Measurements from ENCODE around the gene PIK3IP1. TPM values are rescaled to one million over a fixed set of nuclear protein-coding genes. Genes with fewer than 3 reads are reported as not detected.

PIK3IP1 gene
- total and polyA plus RNA-seq, 2 of the 8 experiments (the other 6 are each of a cell fraction or from before 2014, with no cell fraction given) = 1.00 to 1.3 TPM

GRCh38 chr22:31295831-31296657 is 3.8 kb upstream of the PIK3IP1 start:
- no peak for TF ChIP-seq POU5F1 (IDR thresholded peaks at IDR 0.05; ENCODE audit: low read depth, low read length)
- no peak for TF ChIP-seq CTCF (IDR thresholded peaks at IDR 0.05; ENCODE audit: control extremely low read depth in 1 of 3, insufficient read depth in 1 of 3, low read depth in 1 of 3, low read length in 3 of 3)
- TF ChIP-seq GABPA (IDR thresholded peaks at IDR 0.05; ENCODE audit: borderline replicate concordance, insufficient read depth, low read length) = no peak
- no peak for TF ChIP-seq SP2 (IDR thresholded peaks at IDR 0.05; ENCODE audit: low read length)
- TF ChIP-seq TAF1 (IDR thresholded peaks at IDR 0.05; ENCODE audit: low read depth, low read length) = no peak
- Histone ChIP-seq H4K5ac (ENCODE audit: insufficient read length, low read depth, low read length) (no peak overlapping the region), H3K4me1 (replicated peaks in 1 of 4; ENCODE audit: control insufficient read depth in 3 of 4, insufficient read depth in 4 of 4, low read length in 3 of 4) (peaks cover 0 to 9% (median 4%) of the 10 kb centered on the region in 4 experiments; a peak in 4 of 7 replicates), H4K91ac (replicated peaks; ENCODE audit: insufficient read length, low read length) (no peak overlapping the region), H3K79me2 (ENCODE audit: control insufficient read depth in 1 of 2, insufficient read depth in 2 of 2, low read length in 2 of 2) (no peaks in the 10 kb centered on the region), H2BK120ac (replicated peaks; ENCODE audit: low read depth, low read length) (no peak overlapping the region), H4K20me1 (replicated peaks in 1 of 2; ENCODE audit: control insufficient read depth in 1 of 2, insufficient read depth in 2 of 2, low read length in 2 of 2) (no peaks in the 10 kb centered on the region), H3K9ac (replicated peaks in 1 of 4; ENCODE audit: extremely low read depth in 1 of 4, low read depth in 3 of 4, low read length in 3 of 4) (no peak overlapping the region), H3K27ac (ENCODE audit: low read depth, low read length) (no peak overlapping the region), H3K36me3 (ENCODE audit: control insufficient read depth in 2 of 4, insufficient read depth in 4 of 4, low read length in 3 of 4) (no peaks in the 10 kb centered on the region), H3K9me3 (ENCODE audit: insufficient read depth in 2 of 2, low read depth in 1 of 2, low read length in 1 of 2) (no peaks in the 10 kb centered on the region), H3K27me3 (replicated peaks in 1 of 4; ENCODE audit: control insufficient read depth in 3 of 4, extremely low read depth in 1 of 4, insufficient read depth in 3 of 4, low read length in 3 of 4) (peaks cover 4 to 11% (median 9%) of the 10 kb centered on the region in 4 experiments; a peak in 6 of 7 replicates), H3K14ac (ENCODE audit: insufficient read length) (no peak overlapping the region), H2BK20ac (ENCODE audit: low read length) (no peak overlapping the region), H2BK15ac (ENCODE audit: low read length) (no peak overlapping the region), H3K18ac (ENCODE audit: extremely low read depth, low read length) (no peak overlapping the region), H3K56ac (replicated peaks; ENCODE audit: insufficient read length, low read depth, low read length) (no peak overlapping the region), H3K4me2 (ENCODE audit: insufficient read depth in 1 of 2, low read depth in 2 of 2, low read length in 2 of 2) (no peak overlapping the region), H2BK5ac (ENCODE audit: low read depth, low read length) (no peak overlapping the region), H3K4ac (replicated peaks; ENCODE audit: insufficient read length, low read depth, low read length) (no peak overlapping the region), H4K8ac (ENCODE audit: extremely low read depth, insufficient read depth, low read length) (no peak overlapping the region), H3K4me3 (ENCODE audit: extremely low read depth in 1 of 4, insufficient read depth in 2 of 4, low read depth in 3 of 4, low read length in 4 of 4) (no peak overlapping the region), H3K23ac (ENCODE audit: insufficient read length) (no peak overlapping the region), H3K79me1 (ENCODE audit: low read depth, low read length) (no peaks in the 10 kb centered on the region), H2BK12ac (ENCODE audit: low read depth, low read length) (no peak overlapping the region), H3K23me2 (ENCODE audit: low read depth, low read length) (peaks cover 5% of the 10 kb centered on the region), H2AK5ac (ENCODE audit: low read depth, low read length) (no peak overlapping the region), H2AFZ (ENCODE audit: low read length) (no peak overlapping the region)
- CTCF ChIA-PET (ENCODE audit: partially characterized antibody) = interaction anchor here (1.0 to 3.3 kb wide), 4 partner anchors 16 to 94 kb away, joined by 3 to 21 read pairs (median 8); no protein-coding TSS in a partner anchor
- WGBS, 2 experiments (ENCODE audit: extremely low coverage in 1 of 2, insufficient coverage in 1 of 2, insufficient read length in 1 of 2, insufficient replicate concordance in 2 of 2, low coverage in 1 of 2, low lambda C conversion rate in 2 of 2, missing lambda C conversion rate in 1 of 2) = 93% methylated on average over 5 of the region's 5 CpGs; no CpG with 5 or more reads in 1 of the 2 experiments
- POLR2A ChIA-PET (ENCODE audit: partially characterized antibody) = interaction anchor here (2.4 kb wide), 1 partner anchor 12 kb away, joined by 6 read pairs; no protein-coding TSS in a partner anchor
- DNase-seq (ENCODE audit: low read depth in 1 of 2, low spot score in 2 of 2) = no peak
- no peak for FAIRE-seq
